Stimulated activated naive CD8-positive, alpha-beta T cell treated with anti-CD3 and anti-CD28 coated beads, Interleukin-15, amount 100 ng/mL, for 72 hours (primary cell): Measurements from ENCODE around the gene RPS6KL1.
"Not testable (repeated sequence)": the region's sequence is repeated elsewhere in the genome, so short reads cannot be mapped to it uniquely, and the experiment has no call there.

Experiments
- ATAC-seq: fragments of 150-1000 bp; cut with Tn5 transposase; 2 replicates; pipeline ENCODE4 v1.10.0; 2021; ENCODE audit warnings: mild to moderate bottlenecking, moderate library complexity
- DNase-seq, 2 donors: peaks; one replicate each; pipeline ENCODE4 v3.0.0; 2021 to 2022
- H3K27ac Mint-ChIP-seq, 2 donors: one replicate each; pipeline ENCODE4 v1.8.0; 2022; ENCODE audit warnings: mild to moderate bottlenecking in 2 of 2, mixed read lengths in 2 of 2, moderate library complexity in 2 of 2
- H3K27me3 Mint-ChIP-seq: one replicate; pipeline ENCODE4 v1.8.0; 2022; ENCODE audit warnings: mixed read lengths
- H3K4me1 Mint-ChIP-seq: one replicate; pipeline ENCODE4 v1.8.0; 2022; ENCODE audit warnings: mild to moderate bottlenecking, mixed read lengths
- H3K4me3 Mint-ChIP-seq, 2 donors: one replicate each; pipeline ENCODE4 v1.8.0; 2022; ENCODE audit warnings: mild to moderate bottlenecking in 2 of 2, mixed read lengths in 2 of 2, moderate library complexity in 1 of 2
- H3K9me3 Mint-ChIP-seq, 2 donors: one replicate each; pipeline ENCODE4 v1.8.0; 2022; ENCODE audit warnings: mixed read lengths in 2 of 2

The RPS6KL1 gene

GRCh38 chr14:74932936-74933335 is 9.9 kb upstream of the RPS6KL1 start:
- H3K27me3 Mint-ChIP-seq, H3K27ac Mint-ChIP-seq, ATAC-seq, H3K9me3 Mint-ChIP-seq, DNase-seq, H3K4me3 Mint-ChIP-seq: not testable (repeated sequence)
- peaks cover 17% of the 10 kb centered on the region for H3K4me1 Mint-ChIP-seq

GRCh38 chr14:74932401-74932901 is 9.4 kb upstream of the RPS6KL1 start:
- no peaks in the 10 kb centered on the region for H3K9me3 Mint-ChIP-seq
- peaks cover 14% of the 10 kb centered on the region for H3K4me1 Mint-ChIP-seq
- peaks cover 7% of the 10 kb centered on the region for H3K27me3 Mint-ChIP-seq
- H3K4me3 Mint-ChIP-seq = peak overlapping the region; percentile 2 to 16
- peak overlapping the region in 1 of 2 donors; percentile 86 for H3K27ac Mint-ChIP-seq
- DNase-seq (no peak), ATAC-seq (peak; percentile 37)

- not testable (repeated sequence) for H3K27ac Mint-ChIP-seq, H3K4me1 Mint-ChIP-seq, DNase-seq, H3K9me3 Mint-ChIP-seq, ATAC-seq, H3K27me3 Mint-ChIP-seq, H3K4me3 Mint-ChIP-seq
Measured at GRCh38 chr14:74931744-74932143, 8.7 kb upstream of the RPS6KL1 start.

GRCh38 chr14:74929242-74929641 is 6.2 kb upstream of the RPS6KL1 start:
- no peak for DNase-seq
- Mint-ChIP-seq H3K4me3 (no peak overlapping the region), H3K4me1 (peaks cover 9% of the 10 kb centered on the region), H3K27ac (peak overlapping the region in 1 of 2 donors; percentile 17), H3K27me3 (peaks cover 7% of the 10 kb centered on the region), H3K9me3 (no peaks in the 10 kb centered on the region)
- no peak for ATAC-seq

- Mint-ChIP-seq H3K27ac (no peak overlapping the region), H3K4me1 (peaks cover 10% of the 10 kb centered on the region)
- ATAC-seq = no peak
Measured at GRCh38 chr14:74927225-74927624, 4.2 kb upstream of the RPS6KL1 start.

GRCh38 chr14:74924061-74924460 is 1.0 kb upstream of the RPS6KL1 start:
- Mint-ChIP-seq H3K4me1 (peaks cover 11% of the 10 kb centered on the region), H3K4me3 (peak overlapping the region in 1 of 2 donors; percentile 24), H3K9me3 (no peaks in the 10 kb centered on the region), H3K27ac (no peak overlapping the region), H3K27me3 (no peaks in the 10 kb centered on the region)
- no peak for ATAC-seq
- no peak for DNase-seq

More at GRCh38 chr14:74927225-74927624, 4.2 kb upstream of the RPS6KL1 start:
- Mint-ChIP-seq H3K27me3 (no peaks in the 10 kb centered on the region), H3K9me3 (no peaks in the 10 kb centered on the region), H3K4me3 (no peak overlapping the region)
- DNase-seq = no peak

- DNase-seq = no peak
- Mint-ChIP-seq H3K9me3 (no peaks in the 10 kb centered on the region), H3K27me3 (no peaks in the 10 kb centered on the region), H3K4me3 (peak overlapping the region; percentile 72 to 80), H3K4me1 (peaks cover 11% of the 10 kb centered on the region), H3K27ac (peak overlapping the region in 1 of 2 donors; percentile 82)
- no peak for ATAC-seq
Measured at GRCh38 chr14:74921987-74922751, 891 bp downstream of the RPS6KL1 start.

GRCh38 chr14:74921053-74921620 is 1.9 kb downstream of the RPS6KL1 start:
- H3K27ac Mint-ChIP-seq = no peak overlapping the region
- no peak overlapping the region for H3K4me3 Mint-ChIP-seq
- H3K27me3 Mint-ChIP-seq = no peaks in the 10 kb centered on the region
- ATAC-seq (no peak), DNase-seq (no peak)
- peaks cover 11% of the 10 kb centered on the region for H3K4me1 Mint-ChIP-seq
- no peaks in the 10 kb centered on the region for H3K9me3 Mint-ChIP-seq

- Mint-ChIP-seq H3K27ac (no peak overlapping the region), H3K27me3 (no peaks in the 10 kb centered on the region), H3K4me1 (peaks cover 11% of the 10 kb centered on the region), H3K9me3 (no peaks in the 10 kb centered on the region), H3K4me3 (no peak overlapping the region)
- ATAC-seq (no peak), DNase-seq (no peak)
Measured at GRCh38 chr14:74920281-74920680, 2.8 kb downstream of the RPS6KL1 start.

GRCh38 chr14:74919421-74920165 is 3.5 kb downstream of the RPS6KL1 start:
- H3K4me3 Mint-ChIP-seq = no peak overlapping the region
- no peaks in the 10 kb centered on the region for H3K9me3 Mint-ChIP-seq
- DNase-seq = no peak
- no peaks in the 10 kb centered on the region for H3K27me3 Mint-ChIP-seq
- H3K4me1 Mint-ChIP-seq = peaks cover 11% of the 10 kb centered on the region
- H3K27ac Mint-ChIP-seq = no peak overlapping the region
- no peak for ATAC-seq

GRCh38 chr14:74918380-74918779 is 4.7 kb downstream of the RPS6KL1 start:
- Mint-ChIP-seq H3K4me3 (no peak overlapping the region), H3K4me1 (peaks cover 6% of the 10 kb centered on the region), H3K9me3 (no peaks in the 10 kb centered on the region), H3K27me3 (no peaks in the 10 kb centered on the region), H3K27ac (no peak overlapping the region)
- no peak for DNase-seq
- no peak for ATAC-seq

- H3K4me1 Mint-ChIP-seq = peaks cover 6% of the 10 kb centered on the region
- no peak overlapping the region for H3K27ac Mint-ChIP-seq
- DNase-seq (no peak), ATAC-seq (no peak)
- H3K9me3 Mint-ChIP-seq = no peaks in the 10 kb centered on the region
- H3K4me3 Mint-ChIP-seq = no peak overlapping the region
- no peaks in the 10 kb centered on the region for H3K27me3 Mint-ChIP-seq
Measured at GRCh38 chr14:74917646-74918081, 5.4 kb downstream of the RPS6KL1 start.

- ATAC-seq (no peak), DNase-seq (no peak)
- Mint-ChIP-seq H3K4me1 (peaks cover 2% of the 10 kb centered on the region), H3K4me3 (no peak overlapping the region), H3K27me3 (no peaks in the 10 kb centered on the region), H3K27ac (no peak overlapping the region), H3K9me3 (no peaks in the 10 kb centered on the region)
Measured at GRCh38 chr14:74917178-74917543, 5.9 kb downstream of the RPS6KL1 start.

- H3K27me3 Mint-ChIP-seq = no peaks in the 10 kb centered on the region
Measured at GRCh38 chr14:74915826-74916225, 7.2 kb downstream of the RPS6KL1 start.

GRCh38 chr14:74915426-74915825 is 7.6 kb downstream of the RPS6KL1 start:
- no peaks in the 10 kb centered on the region for H3K4me1 Mint-ChIP-seq

More at GRCh38 chr14:74915826-74916225, 7.2 kb downstream of the RPS6KL1 start:
- ATAC-seq (no peak), DNase-seq (no peak)
- Mint-ChIP-seq H3K4me3 (no peak overlapping the region), H3K27ac (peak overlapping the region in 1 of 2 donors; percentile 76), H3K4me1 (no peaks in the 10 kb centered on the region), H3K9me3 (no peaks in the 10 kb centered on the region)

More at GRCh38 chr14:74915426-74915825, 7.6 kb downstream of the RPS6KL1 start:
- Mint-ChIP-seq H3K9me3 (no peaks in the 10 kb centered on the region), H3K4me3 (no peak overlapping the region), H3K27me3 (no peaks in the 10 kb centered on the region), H3K27ac (peak overlapping the region in 1 of 2 donors; percentile 76)
- ATAC-seq (no peak), DNase-seq (no peak)
